Breast epithelium (tissue), 3 donors: ENCODE results near the gene ISCU.

Source experiments
- CTCF ChIP-seq, 3 donors: fragments of 450-650 bp; IDR thresholded peaks; one replicate each; pipeline ENCODE4 v1.5.1; 2016 to 2017; ENCODE audit warnings: antibody characterized with exemption in 3 of 3, mild to moderate bottlenecking in 3 of 3, moderate library complexity in 3 of 3
- POLR2A ChIP-seq: fragments of 450-650 bp; IDR thresholded peaks from one replicate; pipeline ENCODE4 v1.6.1; 2016; ENCODE audit warnings: antibody characterized with exemption, mild to moderate bottlenecking, moderate library complexity
- POLR2AphosphoS5 ChIP-seq, 3 donors: sonication (generic); formaldehyde crosslinking; IDR thresholded peaks; one replicate each; pipeline ENCODE4 v1.6.1; 2017; ENCODE audit warnings: antibody characterized with exemption in 3 of 3

DNA sequence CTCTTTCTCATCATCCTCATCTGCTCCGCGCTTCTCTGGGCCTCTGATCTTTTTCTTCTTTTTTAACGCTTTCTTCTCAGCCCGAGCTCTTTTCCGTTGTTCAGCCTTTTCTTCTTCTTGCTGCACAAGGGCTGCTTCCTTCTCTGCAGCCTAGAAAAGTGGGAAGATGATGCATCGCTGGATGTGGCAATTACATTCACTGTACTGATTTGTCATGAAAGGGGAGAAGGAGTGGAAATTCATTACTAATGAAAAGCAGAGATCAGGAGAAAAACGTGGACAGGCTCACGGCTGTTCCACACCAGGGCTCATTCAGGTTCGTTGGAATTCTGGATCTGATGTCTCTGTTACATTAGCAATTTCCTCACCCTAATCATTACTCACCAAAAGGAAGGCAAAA, 32.2 kb upstream of the ISCU start:
- no peak for TF ChIP-seq CTCF (IDR thresholded peaks at IDR 0.05)
- TF ChIP-seq POLR2A: no peak
- no peak for TF ChIP-seq POLR2AphosphoS5 (IDR thresholded peaks at IDR 0.05)
